Activated CD4-positive, alpha-beta T cell treated with anti-CD3 and anti-CD28 coated beads, Interleukin-10, Interleukin-2, amounts not matched to agents 100 ng/mL and 50 ng/mL, durations not matched to agents 16 hours and 8 hours (primary cell): ENCODE measurements around the gene CHST1.

ENCODE experiments used
- DNase-seq: peaks from one replicate; pipeline ENCODE4 v3.0.0-alpha.2; 2020

CHST1 gene

GRCh38 chr11:45673441-45673840, 8.0 kb upstream of the CHST1 start:
- no peak for DNase-seq

- DNase-seq: no peak
These were observed 7.2 kb upstream of the CHST1 start for GRCh38 chr11:45672593-45672992.

- no peak for DNase-seq
These were observed 6.1 kb upstream of the CHST1 start for GRCh38 chr11:45671246-45672171.

GRCh38 chr11:45670386-45671135, 5.1 kb upstream of the CHST1 start:
- DNase-seq: no peak

GRCh38 chr11:45669956-45670355, 4.5 kb upstream of the CHST1 start:
- no peak for DNase-seq

- no peak for DNase-seq
These were observed 3.7 kb upstream of the CHST1 start for GRCh38 chr11:45669146-45669545.

GRCh38 chr11:45667929-45668680, 2.7 kb upstream of the CHST1 start:
- DNase-seq: no peak

GRCh38 chr11:45666648-45667642, 1.5 kb upstream of the CHST1 start:
- no peak for DNase-seq

- no peak for DNase-seq
These were observed 668 bp upstream of the CHST1 start for GRCh38 chr11:45665933-45666647.

GRCh38 chr11:45664376-45665205, 831 bp downstream of the CHST1 start:
- no peak for DNase-seq

- no peak for DNase-seq
These were observed 1.7 kb downstream of the CHST1 start for GRCh38 chr11:45663486-45664375.

GRCh38 chr11:45662665-45663485, 2.5 kb downstream of the CHST1 start:
- peak; percentile 37 for DNase-seq

- no peak for DNase-seq
These were observed 3.2 kb downstream of the CHST1 start for GRCh38 chr11:45662096-45662664.

GRCh38 chr11:45661439-45662055, 3.9 kb downstream of the CHST1 start:
- no peak for DNase-seq

- no peak for DNase-seq
These were observed 4.5 kb downstream of the CHST1 start for GRCh38 chr11:45660729-45661438.

- DNase-seq: no peak
These were observed 5.6 kb downstream of the CHST1 start for GRCh38 chr11:45659818-45660160.
